K562 (cell line): ENCODE data around the gene AGAP1. TPM values are rescaled to one million over a fixed set of nuclear protein-coding genes. Genes with fewer than 3 reads are reported as not detected.

Experiments used
- ATAC-seq: fragments of 200-7000 bp; cut with Tn5 transposase; 3 replicates; pipeline ENCODE4 v1.9.1; 2020; ENCODE audit warnings: moderate library complexity
- BruUV-seq: library from RNA; stranded (reverse); fragments of 400-500 nt; replicated peaks from 2 replicates; lab custom pipeline; 2021; lab: Mats Ljungman, UMichigan
- CTCF ChIA-PET: fragments of 300-600 bp; formaldehyde crosslinking; extraction: SDS; loops from one replicate; lab custom pipeline; 2021; ENCODE audit warnings: low intra/inter-chr PET ratio; lab: Yijun Ruan, JAX
- POLR2A ChIA-PET: fragments of 300-600, 350-650 bp; sonication (Branson Sonifier 250); formaldehyde crosslinking; extraction: SDS; loops from one replicate; lab custom pipeline; 2021; ENCODE audit warnings: antibody characterized with exemption, inconsistent platforms; lab: Yijun Ruan, JAX
- DNase-seq, 4 experiments: peaks; one replicate each; pipeline versions ENCODE4 v3.0.0 to v3.0.0-alpha.2; 2011 to 2018; ENCODE audit warnings: low spot score in 3 of 4, mixed read lengths in 3 of 4; ENCODE audit errors: extremely low read depth in 1 of 4
- FAIRE-seq: peaks from 2 replicates; lab custom pipeline; 2011; peaks lifted over from hg19 to GRCh38; lab: Jason Lieb, UNC
- H2AFZ ChIP-seq: 2 replicates; pipeline ENCODE4 v1.6.0; 2011; ENCODE audit warnings: low read depth, low read length, control low read depth, inconsistent platforms
- H3K27ac ChIP-seq: fragments of 200-600 bp; 3 replicates; pipeline ENCODE4 v1.8.0; 2011; ENCODE audit warnings: low read depth, mild to moderate bottlenecking, control low read depth, inconsistent platforms, low read length, moderate library complexity, mixed read lengths; ENCODE audit errors: extremely low read depth
- H3K27me3 ChIP-seq, 2 experiments: fragments of 300-600 bp in 1 of 2; 2 replicates in 1 of 2; 3 replicates in 1 of 2; pipeline versions ENCODE4 v1.6.0 to v1.8.0; 2011; ENCODE audit warnings: inconsistent platforms in 2 of 2, low read length in 2 of 2, mild to moderate bottlenecking in 1 of 2, mixed read lengths in 1 of 2, moderate library complexity in 1 of 2; ENCODE audit not compliant: control insufficient read depth in 2 of 2, insufficient read depth in 2 of 2
- H3K36me3 ChIP-seq: fragments of 300-600 bp; 3 replicates; pipeline ENCODE4 v1.8.0; 2011; ENCODE audit warnings: mild to moderate bottlenecking, low read length, inconsistent platforms; ENCODE audit not compliant: control insufficient read depth, insufficient read depth
- H3K4me1 ChIP-seq, 2 experiments: fragments of 200-600 bp in 1 of 2; replicated peaks in 1 of 2; 2 replicates in 1 of 2; 3 replicates in 1 of 2; pipeline versions ENCODE4 v1.5.1 to v1.8.0; 2011; ENCODE audit warnings: inconsistent platforms in 2 of 2, low read length in 2 of 2, mild to moderate bottlenecking in 1 of 2, mixed read lengths in 1 of 2, moderate library complexity in 1 of 2; ENCODE audit not compliant: control insufficient read depth in 2 of 2, insufficient read depth in 2 of 2
- H3K4me2 ChIP-seq: 2 replicates; pipeline ENCODE4 v1.6.1; 2011; ENCODE audit warnings: low read length, control low read depth, inconsistent platforms, mixed read lengths; ENCODE audit not compliant: insufficient read depth
- H3K4me3 ChIP-seq: fragments of 200-600 bp; sonication (generic), shearing (Covaris generic); 2 replicates; pipeline ENCODE4 v1.5.1; 2016; ENCODE audit warnings: control low read depth, inconsistent platforms
- H3K79me2 ChIP-seq: fragments of 200-600 bp; 3 replicates; pipeline ENCODE4 v1.8.0; 2011; ENCODE audit warnings: low read length, inconsistent platforms; ENCODE audit not compliant: control insufficient read depth, insufficient read depth
- H3K9ac ChIP-seq, 2 experiments: 2 replicates each; pipeline versions ENCODE4 v1.6.0 to v1.6.1; 2011; ENCODE audit warnings: low read depth in 2 of 2, low read length in 2 of 2, control low read depth in 1 of 2, inconsistent platforms in 1 of 2, mild to moderate bottlenecking in 1 of 2, mixed read lengths in 1 of 2; ENCODE audit not compliant: insufficient read depth in 1 of 2
- H3K9me1 ChIP-seq: one replicate; pipeline ENCODE4 v1.6.0; 2011; ENCODE audit warnings: inconsistent platforms, mild to moderate bottlenecking, low read length, moderate library complexity; ENCODE audit not compliant: control insufficient read depth, insufficient read depth
- H3K9me3 ChIP-seq: replicated peaks from 2 replicates; pipeline ENCODE4 v1.5.1; 2011; ENCODE audit warnings: low read depth, low read length, inconsistent platforms; ENCODE audit not compliant: control insufficient read depth, insufficient read depth
- H4K20me1 ChIP-seq: replicated peaks from 2 replicates; pipeline ENCODE4 v1.6.1; 2011; ENCODE audit warnings: low read length, inconsistent platforms, mixed read lengths; ENCODE audit not compliant: control insufficient read depth, insufficient read depth
- NUFIP1 ChIP-seq: fragments of 450-650 bp; IDR thresholded peaks from 2 replicates; pipeline ENCODE4 v1.6.1; 2018; ENCODE audit not compliant: partially characterized antibody
- PRMT5 ChIP-seq: sonication (generic); formaldehyde crosslinking; IDR thresholded peaks from 2 replicates; pipeline ENCODE4 v1.5.0; 2020; ENCODE audit warnings: missing genetic modification reagents
- PTTG1 ChIP-seq: fragments of 450-650 bp; IDR thresholded peaks from 2 replicates; pipeline ENCODE4 v1.6.1; 2016; ENCODE audit warnings: low read depth, mild to moderate bottlenecking, missing genetic modification characterization, missing compliant biosample characterization
- ZBTB26 ChIP-seq: fragments of 450-650 bp; formaldehyde crosslinking; IDR thresholded peaks from 2 replicates; pipeline ENCODE4 v1.4.0; 2022; ENCODE audit warnings: missing genetic modification characterization
- ZNF589 ChIP-seq: fragments of 200-800 bp; sonication (Bioruptor generic); IDR thresholded peaks from 2 replicates; pipeline ENCODE4 v1.6.1; 2016; ENCODE audit warnings: low read depth, missing genetic modification characterization, missing compliant biosample characterization
- WGBS: fragments of 100-300 bp; shearing (Covaris generic); methylation state at CpG from one replicate; pipeline ENCODE4 v1.1.6; 2016; ENCODE audit warnings: low coverage, mixed read lengths; ENCODE audit not compliant: insufficient coverage; ENCODE audit errors: missing lambda C conversion rate; 5-methylcytosine and 5-hydroxymethylcytosine counted together
- in situ Hi-C: fragments of 300-500 bp; cut with MboI; formaldehyde crosslinking; loops from 4 replicates; pipeline ENCODE4 v1.15.0; 2018; ENCODE audit warnings: inconsistent platforms, mixed read lengths
- intact Hi-C: fragments of 100-400 bp; cut with micrococcal nuclease; formaldehyde crosslinking; loops from 2 replicates; pipeline ENCODE4 v1.14.2; 2022
- polyA plus RNA-seq, 8 experiments: library from polyadenylated mRNA; depleted of rRNA in 4 of 8; stranded (reverse) in 5 of 8; unstranded in 3 of 8; fragments of >200 nt; fragmentation: Nextera tagmentation in 2 of 8; fragmentation: Illumina TruSeq in 1 of 8; extraction: Ambion mirVana in 2 of 8; extraction: Trizol in 1 of 8; gene quantifications; 2 replicates each; pipeline versions ENCODE4 v1.2.1 to v1.2.3, GENCODE V29; 2011 to 2014; ENCODE audit warnings: inconsistent platforms in 1 of 8, missing spikeins in 1 of 8
- total RNA-seq, 7 experiments: library from RNA; depleted of rRNA in 6 of 7; stranded (reverse); fragments of >200 nt in 6 of 7; fragmentation: Illumina TruSeq in 2 of 7; extraction: Trizol in 2 of 7; gene quantifications; 2 replicates each; pipeline versions ENCODE4 v1.2.1 to v1.2.3, GENCODE V29; 2011 to 2021; ENCODE audit warnings: low replicate concordance in 1 of 7

Gene AGAP1
- total and polyA plus RNA-seq, 9 of the 15 experiments (the other 6 are each of a cell fraction or from before 2014, with no cell fraction given), result 1.3 to 24.0 (median 10.6) TPM

- no peak overlapping the region for H2AFZ ChIP-seq
- no peaks in the 10 kb centered on the region for H3K27me3 ChIP-seq
- intact Hi-C loops (no loop called here), in situ Hi-C loops (no loop called here)
- no peak overlapping the region for H3K4me2 ChIP-seq
- DNase-seq (no peak), ATAC-seq (no peak), FAIRE-seq (no peak)
- ChIA-PET CTCF (no interaction called here), POLR2A (no interaction called here)
- no peaks in the 10 kb centered on the region for H3K9me3 ChIP-seq
- no peak overlapping the region for H3K27ac ChIP-seq
- BruUV-seq, result no TSS peak
- no peaks in the 10 kb centered on the region; the same call in 2 of the 3 replicates for H3K36me3 ChIP-seq
- no peaks in the 10 kb centered on the region; a peak in 1 of 5 replicates for H3K4me1 ChIP-seq
- H3K4me3 ChIP-seq, result no peak overlapping the region
- H3K9me1 ChIP-seq, result no peaks in the 10 kb centered on the region
- H3K9ac ChIP-seq, result no peak overlapping the region
- TF ChIP-seq PRMT5 (CRISPR knock-in tag) (no peak), ZBTB26 (no peak), ZNF589 (CRISPR knock-in tag) (no peak), PTTG1 (no peak), NUFIP1 (no peak)
- H4K20me1 ChIP-seq, result peaks cover 6% of the 10 kb centered on the region; the same call in 1 of the 2 replicates
- WGBS, result 59% methylated on average over 4 of the region's 4 CpGs
- no peaks in the 10 kb centered on the region for H3K79me2 ChIP-seq
These were observed 235.7 kb downstream of the AGAP1 start for GRCh38 chr2:235729557-235729947.

GRCh38 chr2:235730115-235730514 is 236.3 kb downstream of the AGAP1 start:
- DNase-seq (no peak), ATAC-seq (no peak), FAIRE-seq (no peak)
- Histone ChIP-seq H3K4me3 (no peak overlapping the region), H3K4me1 (no peaks in the 10 kb centered on the region), H2AFZ (no peak overlapping the region), H3K9me3 (no peaks in the 10 kb centered on the region), H4K20me1 (peaks cover 6% of the 10 kb centered on the region; the same call in 1 of the 2 replicates), H3K27ac (no peak overlapping the region), H3K79me2 (no peaks in the 10 kb centered on the region), H3K27me3 (no peaks in the 10 kb centered on the region), H3K36me3 (no peaks in the 10 kb centered on the region; the same call in 2 of the 3 replicates), H3K9ac (no peak overlapping the region), H3K4me2 (no peak overlapping the region), H3K9me1 (no peaks in the 10 kb centered on the region)
- in situ Hi-C loops, result no loop called here
- intact Hi-C loops, result no loop called here
- no TSS peak for BruUV-seq
- CTCF ChIA-PET, result no interaction called here
- WGBS, result 90% methylated on average over 6 of the region's 7 CpGs
- POLR2A ChIA-PET, result no interaction called here
